K562 (cell line): Measurements from ENCODE around the gene SMS. TPM values are rescaled to one million over a fixed set of nuclear protein-coding genes. Genes with fewer than 3 reads are reported as not detected.
A peak's percentile ranks its signal among the peaks of the same experiment; 100 is the strongest.

Source experiments
- ARID2 ChIP-seq: fragments of 450-650 bp; IDR thresholded peaks from 2 replicates; pipeline ENCODE4 v1.6.1; 2017; ENCODE audit warnings: antibody characterized with exemption, mild to moderate bottlenecking
- ARNT ChIP-seq, 2 experiments: fragments of 450-650 bp; IDR thresholded peaks; 2 replicates each; pipeline ENCODE4 v1.6.1; 2016; ENCODE audit warnings: mild to moderate bottlenecking in 1 of 2
- CXXC5 ChIP-seq: fragments of 250-450 bp; sonication (Bioruptor Pico); IDR thresholded peaks from 2 replicates; pipeline ENCODE4 v1.8.0; 2022; ENCODE audit warnings: inconsistent platforms, mild to moderate bottlenecking, moderate library complexity
- FOS ChIP-seq: IDR thresholded peaks from 3 replicates; pipeline ENCODE4 v1.6.1; 2011; ENCODE audit not compliant: insufficient read length; ENCODE audit errors: extremely low read depth
- GATAD2B ChIP-seq: fragments of 450-650 bp; IDR thresholded peaks from 2 replicates; pipeline ENCODE4 v1.6.1; 2017; ENCODE audit warnings: mild to moderate bottlenecking, borderline replicate concordance
- LEF1 ChIP-seq: fragments of 450-650 bp; IDR thresholded peaks from 2 replicates; pipeline ENCODE4 v1.6.1; 2016; ENCODE audit warnings: mild to moderate bottlenecking
- MAFF ChIP-seq: IDR thresholded peaks from 2 replicates; pipeline ENCODE4 v1.6.1; 2012; ENCODE audit warnings: low read length, improper control_type of control experiment
- RBFOX2 ChIP-seq: fragments of 200-400 bp; formaldehyde crosslinking; IDR thresholded peaks from 2 replicates; pipeline ENCODE4 v1.6.1; 2017; ENCODE audit warnings: low read depth, mild to moderate bottlenecking, low read length, moderate library complexity
- SMARCA4 ChIP-seq: fragments of 450-650 bp; IDR thresholded peaks from 2 replicates; pipeline ENCODE4 v1.6.1; 2016
- SMARCE1 ChIP-seq: fragments of 450-650 bp; IDR thresholded peaks from 2 replicates; pipeline ENCODE4 v1.7.1; 2016; ENCODE audit warnings: mild to moderate bottlenecking
- TAL1 ChIP-seq: fragments of 450-650 bp; IDR thresholded peaks from 2 replicates; pipeline ENCODE4 v1.6.1; 2016; ENCODE audit warnings: mild to moderate bottlenecking
- TSC22D4 ChIP-seq: fragments of 450-650 bp; IDR thresholded peaks from 2 replicates; pipeline ENCODE4 v1.6.1; 2016; ENCODE audit warnings: missing genetic modification characterization, missing biosample characterization, control low read depth
- polyA plus RNA-seq, 8 experiments: library from polyadenylated mRNA; depleted of rRNA in 4 of 8; stranded (reverse) in 5 of 8; unstranded in 3 of 8; fragments of >200 nt; fragmentation: Nextera tagmentation in 2 of 8; fragmentation: Illumina TruSeq in 1 of 8; extraction: Ambion mirVana in 2 of 8; extraction: Trizol in 1 of 8; gene quantifications; 2 replicates each; pipeline versions ENCODE4 v1.2.1 to v1.2.3, GENCODE V29; 2011 to 2014; ENCODE audit warnings: inconsistent platforms in 1 of 8, missing spikeins in 1 of 8
- total RNA-seq, 7 experiments: library from RNA; depleted of rRNA in 6 of 7; stranded (reverse); fragments of >200 nt in 6 of 7; fragmentation: Illumina TruSeq in 2 of 7; extraction: Trizol in 2 of 7; gene quantifications; 2 replicates each; pipeline versions ENCODE4 v1.2.1 to v1.2.3, GENCODE V29; 2011 to 2021; ENCODE audit warnings: low replicate concordance in 1 of 7
- TF ChIP-seq, protein P1 (sequence below), 2 experiments: fragments of 450-650 bp; IDR thresholded peaks; 2 replicates each; pipeline ENCODE4 v1.6.1; 2016; ENCODE audit warnings: mild to moderate bottlenecking in 2 of 2, borderline replicate concordance in 1 of 2, low read depth in 1 of 2, moderate library complexity in 1 of 2
- TF ChIP-seq, protein P2 (sequence below): fragments of 450-650 bp; IDR thresholded peaks from 2 replicates; pipeline ENCODE4 v1.6.1; 2018; ENCODE audit warnings: mild to moderate bottlenecking, low read depth; ENCODE audit not compliant: partially characterized antibody
- TF ChIP-seq, protein P3 (sequence below), 3 experiments: fragments of 200-800 bp in 1 of 3; fragments of 250-450 bp in 1 of 3; fragments of 450-650 bp in 1 of 3; sonication (Bioruptor Pico) in 1 of 3; sonication (Bioruptor generic) in 1 of 3; formaldehyde crosslinking in 1 of 3; IDR thresholded peaks; 2 replicates each; pipeline versions ENCODE4 v1.6.1 to v1.8.0; 2016 to 2022; ENCODE audit warnings: mild to moderate bottlenecking in 2 of 3, missing genetic modification characterization in 2 of 3, missing compliant biosample characterization in 1 of 3, moderate library complexity in 1 of 3

The SMS gene
- total and polyA plus RNA-seq, 9 of the 15 experiments (the other 6 are each of a cell fraction or from before 2014, with no cell fraction given): 71.1 to 193 (median 152) TPM

DNA sequence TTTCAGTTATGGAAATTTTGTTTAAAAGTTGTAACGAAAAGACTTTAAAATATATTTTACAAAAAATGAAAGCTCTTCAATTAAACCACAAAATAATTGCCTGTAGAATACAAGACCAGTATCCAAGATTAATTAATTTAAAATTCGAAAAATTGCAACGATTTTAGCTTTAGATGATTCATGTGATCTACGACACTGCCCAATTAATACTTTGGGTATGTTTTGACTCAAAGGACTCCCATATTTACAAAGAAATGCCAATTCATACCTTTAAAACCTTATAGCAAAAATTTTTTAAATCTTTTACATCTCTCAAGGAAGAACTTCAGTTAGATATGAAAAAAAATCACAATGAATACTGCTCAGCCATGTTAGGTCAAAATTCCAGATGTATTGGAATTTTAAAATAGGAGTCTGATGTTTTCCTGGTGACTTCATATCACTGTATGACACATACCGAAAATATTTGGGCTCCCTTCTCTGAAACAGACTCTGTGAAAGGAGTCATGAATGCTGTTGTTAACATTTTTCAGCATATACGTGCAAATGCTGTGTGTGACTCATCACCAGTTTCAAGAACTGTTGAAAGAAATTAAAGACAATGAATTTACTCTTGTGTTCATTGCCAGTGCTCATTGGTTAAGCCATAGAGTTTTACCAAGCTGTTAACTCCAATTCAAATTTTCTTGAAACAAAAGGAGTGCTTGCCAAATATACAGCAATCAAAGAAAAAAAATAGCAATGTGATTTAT, 13.8 kb upstream of the SMS start (continued):
- TF ChIP-seq, protein P1, sequence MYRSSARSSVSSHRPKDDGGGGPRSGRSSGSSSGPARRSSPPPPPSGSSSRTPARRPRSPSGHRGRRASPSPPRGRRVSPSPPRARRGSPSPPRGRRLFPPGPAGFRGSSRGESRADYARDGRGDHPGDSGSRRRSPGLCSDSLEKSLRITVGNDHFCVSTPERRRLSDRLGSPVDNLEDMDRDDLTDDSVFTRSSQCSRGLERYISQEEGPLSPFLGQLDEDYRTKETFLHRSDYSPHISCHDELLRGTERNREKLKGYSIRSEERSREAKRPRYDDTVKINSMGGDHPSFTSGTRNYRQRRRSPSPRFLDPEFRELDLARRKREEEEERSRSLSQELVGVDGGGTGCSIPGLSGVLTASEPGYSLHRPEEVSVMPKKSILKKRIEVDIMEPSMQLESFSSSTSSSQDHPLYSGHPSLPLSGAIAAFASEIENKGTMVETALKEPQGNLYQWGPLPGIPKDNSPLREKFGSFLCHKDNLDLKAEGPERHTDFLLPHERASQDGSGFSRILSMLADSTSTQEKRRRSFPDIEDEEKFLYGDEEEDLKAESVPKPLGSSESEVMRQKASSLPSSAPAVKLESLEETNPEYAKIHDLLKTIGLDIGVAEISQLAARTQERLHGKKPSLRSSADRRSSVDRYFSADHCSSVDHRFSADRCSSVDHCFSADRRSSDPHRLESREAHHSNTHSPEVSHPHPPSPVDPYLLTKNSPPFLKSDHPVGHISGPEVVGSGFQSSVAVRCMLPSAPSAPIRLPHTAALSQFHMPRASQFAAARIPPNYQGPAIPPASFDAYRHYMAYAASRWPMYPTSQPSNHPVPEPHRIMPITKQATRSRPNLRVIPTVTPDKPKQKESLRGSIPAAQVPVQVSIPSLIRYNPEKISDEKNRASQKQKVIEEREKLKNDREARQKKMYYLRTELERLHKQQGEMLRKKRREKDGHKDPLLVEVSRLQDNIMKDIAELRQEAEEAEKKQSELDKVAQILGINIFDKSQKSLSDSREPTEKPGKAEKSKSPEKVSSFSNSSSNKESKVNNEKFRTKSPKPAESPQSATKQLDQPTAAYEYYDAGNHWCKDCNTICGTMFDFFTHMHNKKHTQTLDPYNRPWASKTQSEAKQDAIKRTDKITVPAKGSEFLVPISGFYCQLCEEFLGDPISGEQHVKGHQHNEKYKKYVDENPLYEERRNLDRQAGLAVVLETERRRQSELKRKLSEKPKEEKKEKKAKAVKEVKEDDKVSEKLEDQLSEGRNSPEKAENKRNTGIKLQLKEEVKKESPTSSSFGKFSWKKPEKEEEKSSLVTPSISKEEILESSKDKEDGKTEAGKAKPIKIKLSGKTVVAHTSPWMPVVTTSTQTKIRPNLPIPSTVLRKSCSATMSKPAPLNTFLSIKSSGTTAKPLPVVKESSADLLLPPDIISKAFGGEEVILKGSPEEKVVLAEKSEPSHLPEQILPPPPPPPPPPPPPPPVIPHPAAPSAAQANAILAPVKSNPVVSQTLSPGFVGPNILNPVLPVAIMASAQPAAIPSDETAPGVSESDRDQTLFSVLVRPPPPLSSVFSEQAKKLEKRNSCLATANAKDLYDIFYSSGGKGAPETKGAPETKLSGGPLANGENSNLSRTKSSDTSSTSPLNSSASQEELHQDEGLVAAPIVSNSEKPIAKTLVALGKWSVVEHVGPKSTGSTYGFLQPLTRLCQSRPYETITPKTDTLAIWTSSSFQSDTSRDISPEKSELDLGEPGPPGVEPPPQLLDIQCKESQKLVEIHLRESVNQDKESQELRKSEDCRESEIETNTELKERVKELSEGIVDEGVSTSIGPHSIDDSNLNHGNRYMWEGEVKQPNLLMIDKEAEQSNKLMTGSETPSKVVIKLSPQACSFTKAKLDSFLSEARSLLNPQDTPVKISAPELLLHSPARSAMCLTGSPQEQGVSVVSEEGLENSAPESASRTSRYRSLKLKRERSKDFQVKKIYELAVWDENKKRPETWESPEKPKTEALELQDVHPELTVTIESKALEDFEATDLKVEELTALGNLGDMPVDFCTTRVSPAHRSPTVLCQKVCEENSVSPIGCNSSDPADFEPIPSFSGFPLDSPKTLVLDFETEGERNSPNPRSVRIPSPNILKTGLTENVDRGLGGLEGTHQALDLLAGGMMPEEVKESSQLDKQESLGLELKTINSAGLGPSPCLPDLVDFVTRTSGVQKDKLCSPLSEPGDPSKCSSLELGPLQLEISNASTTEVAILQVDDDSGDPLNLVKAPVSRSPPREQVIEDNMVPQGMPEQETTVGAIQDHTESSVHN (IDR thresholded peaks at IDR 0.05; ENCODE audit: borderline replicate concordance in 1 of 2, low read depth in 1 of 2): peak in 1 of 2 experiments; percentile 50; a peak in 1 of 4 replicates
- TF ChIP-seq SMARCA4: peak; percentile 75
- no peak for TF ChIP-seq MAFF
- TF ChIP-seq LEF1: peak; percentile 48; the same call in 1 of the 2 replicates
- no peak for TF ChIP-seq TSC22D4 (tag)
- TF ChIP-seq, protein P2, sequence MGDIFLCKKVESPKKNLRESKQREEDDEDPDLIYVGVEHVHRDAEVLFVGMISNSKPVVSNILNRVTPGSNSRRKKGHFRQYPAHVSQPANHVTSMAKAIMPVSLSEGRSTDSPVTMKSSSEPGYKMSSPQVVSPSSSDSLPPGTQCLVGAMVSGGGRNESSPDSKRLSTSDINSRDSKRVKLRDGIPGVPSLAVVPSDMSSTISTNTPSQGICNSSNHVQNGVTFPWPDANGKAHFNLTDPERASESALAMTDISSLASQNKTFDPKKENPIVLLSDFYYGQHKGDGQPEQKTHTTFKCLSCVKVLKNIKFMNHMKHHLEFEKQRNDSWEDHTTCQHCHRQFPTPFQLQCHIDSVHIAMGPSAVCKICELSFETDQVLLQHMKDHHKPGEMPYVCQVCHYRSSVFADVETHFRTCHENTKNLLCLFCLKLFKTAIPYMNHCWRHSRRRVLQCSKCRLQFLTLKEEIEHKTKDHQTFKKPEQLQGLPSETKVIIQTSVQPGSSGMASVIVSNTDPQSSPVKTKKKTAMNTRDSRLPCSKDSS: no peak
- TF ChIP-seq ARNT (IDR thresholded peaks at IDR 0.05): peak in 1 of 2 experiments; percentile 50; a peak in 1 of 4 replicates
- TF ChIP-seq GATAD2B: no peak
- TF ChIP-seq SMARCE1: peak; percentile 74; the same call in 1 of the 2 replicates
- TF ChIP-seq CXXC5 (CRISPR knock-in tag): no peak
- TF ChIP-seq TAL1: no peak
- TF ChIP-seq ARID2: no peak
- no peak for TF ChIP-seq RBFOX2
- TF ChIP-seq, protein P3, sequence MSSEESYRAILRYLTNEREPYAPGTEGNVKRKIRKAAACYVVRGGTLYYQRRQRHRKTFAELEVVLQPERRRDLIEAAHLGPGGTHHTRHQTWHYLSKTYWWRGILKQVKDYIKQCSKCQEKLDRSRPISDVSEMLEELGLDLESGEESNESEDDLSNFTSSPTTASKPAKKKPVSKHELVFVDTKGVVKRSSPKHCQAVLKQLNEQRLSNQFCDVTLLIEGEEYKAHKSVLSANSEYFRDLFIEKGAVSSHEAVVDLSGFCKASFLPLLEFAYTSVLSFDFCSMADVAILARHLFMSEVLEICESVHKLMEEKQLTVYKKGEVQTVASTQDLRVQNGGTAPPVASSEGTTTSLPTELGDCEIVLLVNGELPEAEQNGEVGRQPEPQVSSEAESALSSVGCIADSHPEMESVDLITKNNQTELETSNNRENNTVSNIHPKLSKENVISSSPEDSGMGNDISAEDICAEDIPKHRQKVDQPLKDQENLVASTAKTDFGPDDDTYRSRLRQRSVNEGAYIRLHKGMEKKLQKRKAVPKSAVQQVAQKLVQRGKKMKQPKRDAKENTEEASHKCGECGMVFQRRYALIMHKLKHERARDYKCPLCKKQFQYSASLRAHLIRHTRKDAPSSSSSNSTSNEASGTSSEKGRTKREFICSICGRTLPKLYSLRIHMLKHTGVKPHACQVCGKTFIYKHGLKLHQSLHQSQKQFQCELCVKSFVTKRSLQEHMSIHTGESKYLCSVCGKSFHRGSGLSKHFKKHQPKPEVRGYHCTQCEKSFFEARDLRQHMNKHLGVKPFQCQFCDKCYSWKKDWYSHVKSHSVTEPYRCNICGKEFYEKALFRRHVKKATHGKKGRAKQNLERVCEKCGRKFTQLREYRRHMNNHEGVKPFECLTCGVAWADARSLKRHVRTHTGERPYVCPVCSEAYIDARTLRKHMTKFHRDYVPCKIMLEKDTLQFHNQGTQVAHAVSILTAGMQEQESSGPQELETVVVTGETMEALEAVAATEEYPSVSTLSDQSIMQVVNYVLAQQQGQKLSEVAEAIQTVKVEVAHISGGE (CRISPR knock-in tag; IDR thresholded peaks at IDR 0.05): no peak
- TF ChIP-seq FOS: peak; percentile 2
